SH-SY5Y (cell line): ENCODE measurements around the gene CD164.

Source experiments
- GATA2 ChIP-seq: IDR thresholded peaks from 2 replicates; pipeline ENCODE4 v1.6.1; 2011; ENCODE audit warnings: mild to moderate bottlenecking, low read depth, low read length
- GATA3 ChIP-seq: IDR thresholded peaks from 2 replicates; pipeline ENCODE4 v1.6.1; 2011; ENCODE audit warnings: low read depth, mild to moderate bottlenecking, low read length, moderate library complexity

The CD164 gene

DNA sequence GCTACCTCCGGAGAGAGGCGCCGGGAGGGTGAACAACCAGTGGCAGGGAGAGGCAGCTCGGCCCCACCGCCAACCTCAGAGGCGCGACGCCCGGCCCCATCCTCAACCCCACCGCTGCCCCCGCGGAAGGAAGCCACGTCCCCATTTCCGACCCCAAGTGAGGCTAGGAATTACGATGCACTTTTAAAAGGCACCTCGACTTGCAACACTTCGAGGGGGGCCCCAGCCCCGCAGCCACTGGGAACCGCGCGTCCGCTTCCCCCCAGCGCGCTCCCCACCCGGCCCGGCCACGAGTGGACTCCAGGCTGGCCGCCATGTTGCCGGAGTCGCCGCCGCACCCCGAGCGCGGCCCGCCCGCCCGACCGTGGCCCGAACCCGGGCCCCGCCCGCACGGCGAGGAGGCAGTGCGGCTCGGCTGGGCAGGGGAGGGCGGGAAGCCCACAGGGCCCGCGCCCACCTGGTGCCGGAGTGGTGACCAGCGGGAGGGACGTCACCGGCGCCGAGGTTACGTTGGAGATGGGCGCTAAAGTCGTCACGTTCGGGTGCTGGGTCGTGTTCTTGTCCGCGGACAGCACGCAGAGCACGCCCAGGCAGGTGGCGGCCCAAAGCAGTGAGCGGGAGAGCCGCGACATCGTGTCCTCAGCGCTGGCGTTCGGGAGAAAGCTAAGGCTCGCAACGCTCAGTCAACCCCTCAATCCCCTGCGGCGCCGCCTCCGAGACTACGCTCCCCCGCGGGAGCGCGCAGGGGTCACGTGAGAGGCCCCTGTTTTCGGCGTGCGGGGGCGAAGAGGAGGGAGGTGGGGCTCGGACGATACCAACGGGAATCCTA, at the start of gene CD164:
TSS of gene CD164 (minus strand) at position 721 of the 829 bp plus-strand sequence. CDS start at position 632, 89 bp downstream.
- TF ChIP-seq GATA3 (no peak), GATA2 (no peak)

DNA sequence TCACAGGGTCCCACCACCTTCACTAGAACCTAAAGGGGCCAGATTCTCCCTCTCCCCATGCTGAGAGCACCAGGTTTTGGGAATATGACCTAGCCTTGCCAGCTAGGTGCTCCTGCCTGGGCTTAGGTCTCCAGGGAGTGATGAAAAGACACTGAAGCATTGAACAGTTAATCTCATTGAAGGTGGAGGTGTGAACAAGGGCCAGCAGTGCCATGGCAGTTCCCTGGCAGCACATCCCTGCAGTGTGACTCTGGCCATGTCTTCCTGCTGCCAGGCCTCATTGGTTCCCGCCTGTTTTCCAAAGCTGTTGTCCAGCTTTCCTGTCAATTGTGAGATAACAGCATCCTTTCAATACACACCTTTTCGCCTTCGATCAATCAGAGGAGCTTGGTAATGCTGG, 47.2 kb upstream of the CD164 start:
- TF ChIP-seq GATA2 (no peak), GATA3 (no peak)

DNA sequence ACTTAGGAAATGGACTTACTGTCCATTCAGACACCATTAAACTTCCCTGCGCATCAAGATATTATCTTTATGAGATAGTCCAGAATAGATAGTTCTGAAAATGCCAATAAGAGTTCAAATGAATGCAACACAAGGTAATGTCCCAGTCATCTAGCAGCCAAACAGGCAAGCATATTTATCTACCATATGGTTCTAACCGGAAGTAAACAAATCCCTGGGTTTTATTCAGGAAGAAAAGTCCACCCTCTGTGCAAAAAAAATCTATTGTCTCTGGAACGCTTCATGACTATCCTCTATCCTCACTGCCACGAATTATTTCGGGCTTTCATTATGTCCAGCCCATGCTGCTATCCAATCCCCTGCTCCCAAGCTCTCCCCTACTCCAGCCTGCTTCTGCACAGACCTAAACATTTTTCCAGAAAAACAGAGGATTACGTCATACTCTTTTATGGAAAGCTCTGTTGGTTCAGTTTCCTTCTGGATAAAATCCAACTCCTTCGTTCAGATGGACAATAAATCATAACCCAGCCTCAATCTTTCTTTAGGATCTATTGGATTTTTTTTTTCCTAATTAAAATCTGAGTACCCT, 46.7 kb upstream of the CD164 start:
- TF ChIP-seq GATA2 (no peak), GATA3 (no peak)

DNA sequence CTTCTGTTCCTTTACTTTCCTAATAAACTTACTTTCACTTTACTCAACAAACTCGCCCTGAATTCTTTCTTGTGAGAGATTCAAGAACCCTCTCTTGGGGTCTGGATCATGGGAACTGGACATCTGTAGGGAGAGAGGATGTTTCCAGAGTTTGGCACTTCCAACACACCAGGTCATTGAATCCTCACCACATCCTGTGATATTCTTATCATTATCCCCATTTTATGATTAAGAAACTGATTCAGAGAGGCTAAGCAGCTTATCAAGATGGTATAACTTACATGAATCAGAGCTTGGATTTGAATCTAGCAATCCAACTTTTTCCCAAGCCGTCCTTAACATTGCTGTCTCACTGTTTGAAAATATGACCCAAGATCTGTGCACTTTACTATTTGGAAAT, 42.7 kb upstream of the CD164 start:
- TF ChIP-seq GATA2 (no peak), GATA3 (no peak)

DNA sequence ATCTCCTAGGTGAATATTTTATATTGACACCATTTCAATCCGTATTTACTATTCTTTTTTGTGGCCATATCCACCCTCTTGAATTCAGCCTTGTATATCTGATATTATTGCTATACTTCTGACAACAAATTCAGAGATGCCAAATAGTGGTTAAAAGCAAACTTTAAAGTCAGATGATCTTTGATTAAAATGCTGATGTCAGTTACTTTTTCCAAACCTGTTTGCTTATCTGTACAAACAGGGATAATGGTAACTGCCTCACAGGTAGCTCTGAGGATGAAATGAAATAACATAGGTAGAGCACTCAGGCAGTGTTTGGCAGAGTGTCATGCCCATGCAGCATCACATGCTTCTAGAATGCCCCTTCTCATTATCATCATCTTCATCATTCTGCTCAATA, 38.9 kb upstream of the CD164 start:
- TF ChIP-seq GATA2 (no peak), GATA3 (no peak)

DNA sequence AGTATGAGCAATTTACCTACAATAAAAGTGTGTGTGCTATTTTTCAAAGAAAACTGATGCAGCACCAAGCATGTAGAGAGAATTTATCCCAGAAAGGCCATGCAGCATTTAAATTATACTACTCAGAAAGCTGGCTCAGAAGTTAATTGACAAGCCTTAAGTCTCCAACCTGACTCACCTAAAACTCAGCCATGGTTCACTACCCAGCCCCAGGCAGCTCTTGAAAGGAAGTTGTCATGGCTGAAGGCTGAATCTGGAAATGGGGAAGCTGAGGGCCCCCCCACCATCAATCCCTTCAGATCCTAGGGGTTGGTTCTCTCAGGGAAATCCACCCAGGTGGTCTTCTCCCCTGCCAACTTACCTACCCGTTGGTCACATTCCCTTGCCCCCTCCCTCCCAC, 38.5 kb upstream of the CD164 start:
- no peak for TF ChIP-seq GATA2
- no peak for TF ChIP-seq GATA3

DNA sequence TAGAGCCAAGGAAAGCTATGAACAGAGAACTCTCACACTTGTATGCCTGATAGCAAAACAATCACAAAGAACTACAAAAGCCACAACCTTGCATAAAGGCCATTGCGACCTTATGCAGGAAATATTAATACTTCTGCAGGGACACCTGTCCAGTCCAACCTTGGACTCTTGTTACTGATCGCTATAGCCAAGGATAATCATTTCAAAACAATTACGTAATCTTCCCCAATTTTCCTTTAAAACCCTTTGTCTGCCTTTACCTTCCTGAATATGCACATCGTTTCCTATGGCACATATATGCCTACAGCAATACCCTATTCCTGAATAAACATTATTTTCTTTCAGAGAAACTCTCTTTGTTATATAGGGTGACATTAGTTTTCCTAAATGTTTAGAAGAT, 35.4 kb upstream of the CD164 start:
- TF ChIP-seq GATA2 (no peak), GATA3 (no peak)

DNA sequence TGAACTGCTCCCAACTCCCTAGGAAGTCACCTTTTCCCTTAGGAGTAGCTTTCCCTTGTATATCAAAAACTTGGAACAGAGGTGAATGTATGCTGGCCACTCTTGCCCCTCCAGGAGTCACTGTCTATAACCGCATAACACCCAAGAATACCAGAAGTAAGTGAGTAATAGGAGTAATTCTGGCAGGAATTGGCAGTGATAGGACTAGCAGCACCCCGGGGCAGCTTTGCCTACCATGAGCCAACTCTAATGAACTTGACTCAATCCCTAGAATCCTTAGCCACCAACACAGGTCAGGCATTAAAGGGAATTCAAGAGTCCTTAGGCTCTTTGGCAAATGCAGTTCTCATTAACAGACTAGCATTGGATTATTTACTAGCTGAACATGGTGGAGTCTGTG, 28.8 kb upstream of the CD164 start:
- TF ChIP-seq GATA3 = no peak
- TF ChIP-seq GATA2 = no peak

DNA sequence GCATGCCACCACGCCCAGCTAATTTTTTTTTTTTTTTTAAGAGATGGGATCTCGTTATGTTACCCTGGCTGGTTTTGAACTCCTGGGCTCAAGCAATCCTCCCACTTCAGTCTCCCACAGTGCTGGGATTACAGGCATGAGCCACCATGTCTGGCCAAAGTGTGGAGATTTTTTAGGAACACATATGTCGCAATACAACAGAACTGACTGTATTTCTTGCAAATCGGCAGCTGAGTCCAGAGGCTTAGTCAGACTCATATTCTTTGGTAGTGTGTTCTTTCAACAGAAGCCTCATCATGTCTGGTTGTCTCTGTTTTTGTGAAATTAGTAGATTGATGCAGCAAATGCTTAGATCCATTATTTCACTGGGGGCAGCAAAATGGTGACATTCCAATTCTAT, 23.9 kb upstream of the CD164 start:
- no peak for TF ChIP-seq GATA2
- TF ChIP-seq GATA3 = no peak

DNA sequence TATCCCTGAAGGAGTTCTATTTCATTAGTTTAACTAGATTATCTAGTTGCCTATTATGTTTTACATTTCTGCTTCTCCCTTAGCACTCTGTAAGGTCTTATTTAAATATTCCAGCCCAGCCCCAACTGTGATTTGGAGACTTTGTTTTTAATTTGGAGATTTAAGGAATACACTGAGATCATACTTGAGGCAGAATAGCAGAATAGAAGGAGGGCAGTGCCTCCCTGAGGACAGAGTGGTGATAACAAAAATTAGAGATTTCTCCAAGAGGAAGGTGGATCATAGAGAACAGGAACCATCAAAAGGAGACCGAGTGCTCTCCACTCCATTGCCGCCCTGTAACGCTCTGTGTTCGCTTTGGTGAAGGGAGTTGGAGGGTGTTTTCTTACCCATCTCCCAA, 14.8 kb upstream of the CD164 start:
- TF ChIP-seq GATA3 = no peak
- TF ChIP-seq GATA2 = no peak

DNA sequence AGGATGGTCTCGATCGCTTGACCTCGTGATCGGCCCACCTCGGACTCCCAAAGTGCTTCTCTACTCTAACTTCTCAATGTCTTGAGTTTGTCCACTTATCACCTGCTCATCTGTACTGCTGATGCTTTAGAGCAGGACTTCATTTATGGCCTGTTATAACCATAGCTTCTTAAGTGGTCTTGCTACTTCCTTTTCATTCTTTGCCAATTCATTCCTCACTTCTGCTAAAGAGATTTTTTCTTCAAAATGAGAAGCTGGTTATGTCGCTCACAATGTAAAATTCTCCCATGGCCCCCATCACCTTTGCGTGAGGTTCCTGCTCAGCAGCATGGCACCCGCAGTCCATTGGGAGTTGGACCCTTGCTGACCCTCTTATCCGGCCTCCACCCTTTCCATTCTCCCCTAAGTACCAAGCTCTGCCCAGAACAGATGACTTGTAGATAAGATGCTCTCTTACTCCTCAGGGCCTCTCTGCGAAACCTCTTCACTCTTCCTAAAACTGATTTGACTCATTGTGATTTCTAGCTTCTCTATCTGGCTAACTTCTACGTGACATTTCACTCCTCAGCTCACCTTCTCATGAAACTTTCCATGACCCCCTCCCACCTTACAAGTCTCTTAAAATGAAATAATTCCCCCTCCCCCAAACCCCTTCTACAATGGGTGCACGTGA, 13.9 kb upstream of the CD164 start:
- TF ChIP-seq GATA2 (no peak), GATA3 (no peak)

DNA sequence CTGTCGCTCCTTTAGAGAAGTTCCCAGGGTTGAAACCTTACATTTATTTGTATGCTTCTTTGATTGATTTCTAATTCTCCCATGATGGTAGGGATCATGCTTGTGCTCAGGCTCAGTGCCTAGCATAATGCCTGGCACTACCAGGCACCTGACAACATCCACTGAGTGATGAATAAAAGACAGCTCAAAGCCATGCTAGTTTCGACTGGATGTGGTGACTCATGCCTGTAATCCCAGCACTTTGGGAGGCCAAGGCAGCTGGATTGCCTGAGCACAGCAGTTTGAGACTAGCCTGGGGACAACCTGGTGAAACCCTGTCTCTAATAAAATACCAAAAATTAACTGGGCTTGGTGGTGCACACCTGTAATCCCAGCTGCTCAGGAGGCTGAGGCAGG, 11.6 kb upstream of the CD164 start:
- TF ChIP-seq GATA2 = no peak
- no peak for TF ChIP-seq GATA3

DNA sequence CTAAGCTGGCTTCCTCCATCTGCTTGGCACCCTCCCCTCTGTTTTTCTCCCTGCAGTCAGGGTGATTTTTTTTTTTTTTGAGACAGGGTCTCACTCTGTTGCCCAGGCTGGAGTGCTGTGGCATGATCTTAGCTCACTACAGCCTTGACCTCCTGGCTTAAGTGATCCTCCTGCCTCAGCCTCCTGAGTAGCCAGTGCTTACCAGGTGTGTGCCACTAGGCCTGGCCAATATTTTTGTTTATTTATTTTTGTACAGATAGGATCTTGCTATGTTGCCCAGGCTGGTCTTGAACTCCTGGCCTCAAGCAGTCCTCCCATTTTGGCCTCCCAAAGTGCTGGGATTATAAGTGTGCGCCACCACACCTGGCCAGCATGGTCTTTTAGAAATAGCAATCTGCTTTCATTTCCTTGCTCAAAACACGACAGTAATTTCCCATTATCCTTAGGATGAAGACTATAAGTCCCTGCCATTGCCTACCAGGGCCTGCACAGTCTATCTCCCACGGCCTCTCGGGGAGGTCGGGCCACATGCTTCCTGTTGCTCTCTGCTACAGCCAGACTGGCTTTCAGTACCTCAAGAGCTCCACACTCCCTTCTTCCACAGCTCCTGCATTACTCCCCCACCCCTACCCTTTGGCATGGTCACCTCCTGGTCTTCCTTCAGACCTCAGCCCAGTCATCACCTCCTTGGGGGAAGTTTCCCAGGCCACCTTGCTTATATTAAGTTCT, 11.1 kb upstream of the CD164 start:
- no peak for TF ChIP-seq GATA3
- TF ChIP-seq GATA2 = no peak

DNA sequence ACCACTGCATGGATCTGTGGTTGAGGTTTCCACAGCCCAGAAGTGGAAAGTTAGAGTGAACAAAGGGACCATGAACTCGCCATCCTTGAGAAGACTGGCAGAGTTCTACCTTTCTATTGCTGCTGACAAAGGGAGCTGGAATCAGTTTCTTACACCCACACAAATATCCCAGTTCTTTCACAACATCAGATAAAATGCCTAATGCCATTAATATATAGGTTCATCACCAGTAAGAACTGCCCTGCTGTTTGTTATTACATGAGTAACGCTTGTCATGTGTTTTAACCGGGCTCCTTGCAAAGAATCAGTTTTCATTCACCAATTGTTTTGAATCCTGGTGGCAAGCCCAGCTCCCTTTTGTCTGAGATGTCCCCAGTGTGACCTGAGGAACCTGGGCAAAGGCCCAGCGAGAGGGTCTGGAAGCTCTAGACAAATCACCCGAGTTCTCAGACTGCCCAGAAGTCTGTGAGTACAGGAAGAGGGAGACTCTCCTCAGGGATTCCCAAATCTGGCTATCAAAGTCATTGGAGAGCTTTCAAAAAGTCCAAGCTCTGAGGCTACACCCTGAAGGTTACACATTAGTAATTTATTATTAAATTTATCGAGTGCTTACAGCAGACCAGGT, 7.5 kb upstream of the CD164 start:
- no peak for TF ChIP-seq GATA3
